HCEC 1CT (cell line): Measurements from ENCODE around the gene TBX2.

Source experiments
- DNase-seq: peaks from one replicate; pipeline ENCODE4 v3.0.0-alpha.2; 2017

Gene TBX2

DNA sequence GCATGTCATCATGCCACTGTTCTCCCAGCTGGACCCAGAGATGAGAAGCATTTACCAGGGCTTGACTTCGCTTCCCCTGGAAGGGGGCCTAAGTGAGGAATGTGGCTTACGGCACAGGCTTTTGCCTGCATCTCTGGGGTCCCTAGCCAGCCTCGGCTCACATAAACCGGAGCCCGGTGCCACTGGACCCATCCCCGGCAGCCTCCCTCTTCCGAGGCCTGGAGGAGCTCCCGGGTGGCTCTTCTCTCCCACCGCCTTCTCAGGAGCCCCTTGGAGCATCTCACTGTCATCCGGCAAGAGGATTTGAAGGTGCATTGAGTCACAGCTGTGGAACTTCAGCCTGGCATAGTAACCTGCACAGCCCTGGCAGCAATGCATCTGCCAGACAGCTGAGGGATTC lies 29.9 kb upstream of the TBX2 start:
- no peak for DNase-seq

DNA sequence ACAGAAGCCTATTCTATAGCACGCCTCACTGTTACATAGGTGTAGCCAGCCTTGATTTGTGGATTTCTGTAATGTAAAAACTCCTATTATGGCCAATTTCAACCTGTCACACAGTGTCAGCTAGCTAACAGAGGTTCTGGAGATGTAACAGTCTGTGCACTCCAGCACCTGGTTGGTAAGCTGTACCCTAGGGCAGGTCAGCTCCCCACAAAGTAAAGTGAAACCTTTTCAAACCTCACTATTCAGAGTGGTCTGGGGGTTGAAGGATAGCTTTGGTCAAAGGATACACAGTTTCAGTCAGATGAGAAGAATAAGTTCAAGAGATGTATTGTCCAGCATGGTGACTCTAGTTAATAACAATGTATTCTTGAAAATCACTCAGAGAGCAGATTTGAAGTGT lies 28.5 kb upstream of the TBX2 start:
- DNase-seq = no peak

DNA sequence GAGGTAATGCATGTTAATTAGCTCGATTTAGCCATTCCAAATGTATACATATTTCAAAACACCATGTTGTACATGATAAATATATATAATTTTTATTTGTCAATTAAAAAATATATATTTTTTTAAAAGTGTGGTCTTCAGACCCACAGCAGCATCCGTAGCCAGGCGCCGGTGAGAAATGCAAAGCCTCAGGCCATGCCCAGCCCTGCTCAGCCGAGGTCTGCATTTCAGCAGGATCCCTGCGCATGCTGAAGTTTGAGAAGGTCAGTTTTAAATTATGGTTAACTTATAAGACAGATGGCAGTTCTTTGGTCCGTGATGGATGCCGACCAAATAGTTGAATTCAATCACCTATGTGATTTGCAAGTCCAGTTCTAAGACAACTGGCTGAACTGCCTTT lies 28.0 kb upstream of the TBX2 start:
- no peak for DNase-seq

DNA sequence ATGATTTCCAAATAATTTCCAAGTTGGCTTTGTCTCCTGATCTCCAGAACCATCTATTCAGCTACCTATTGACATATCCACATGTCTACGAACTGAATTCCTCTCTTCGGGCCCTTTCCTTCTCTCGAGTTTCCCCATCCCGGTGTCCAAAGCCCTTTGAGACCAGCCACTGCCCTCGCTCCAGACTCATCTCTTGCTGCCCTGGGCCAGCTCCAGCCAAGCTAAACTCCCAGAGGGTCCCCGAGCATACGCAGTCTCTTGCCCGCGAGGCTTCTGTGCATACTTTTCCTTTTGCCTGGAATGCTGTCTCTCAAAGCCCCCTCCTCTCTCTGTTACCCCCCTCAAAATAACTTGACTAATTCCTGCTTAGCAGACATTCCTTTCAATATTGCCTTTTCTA lies 27.2 kb upstream of the TBX2 start:
- no peak for DNase-seq

GRCh38 chr17:61376931-61377838 lies 22.5 kb upstream of the TBX2 start:
- no peak for DNase-seq

DNA sequence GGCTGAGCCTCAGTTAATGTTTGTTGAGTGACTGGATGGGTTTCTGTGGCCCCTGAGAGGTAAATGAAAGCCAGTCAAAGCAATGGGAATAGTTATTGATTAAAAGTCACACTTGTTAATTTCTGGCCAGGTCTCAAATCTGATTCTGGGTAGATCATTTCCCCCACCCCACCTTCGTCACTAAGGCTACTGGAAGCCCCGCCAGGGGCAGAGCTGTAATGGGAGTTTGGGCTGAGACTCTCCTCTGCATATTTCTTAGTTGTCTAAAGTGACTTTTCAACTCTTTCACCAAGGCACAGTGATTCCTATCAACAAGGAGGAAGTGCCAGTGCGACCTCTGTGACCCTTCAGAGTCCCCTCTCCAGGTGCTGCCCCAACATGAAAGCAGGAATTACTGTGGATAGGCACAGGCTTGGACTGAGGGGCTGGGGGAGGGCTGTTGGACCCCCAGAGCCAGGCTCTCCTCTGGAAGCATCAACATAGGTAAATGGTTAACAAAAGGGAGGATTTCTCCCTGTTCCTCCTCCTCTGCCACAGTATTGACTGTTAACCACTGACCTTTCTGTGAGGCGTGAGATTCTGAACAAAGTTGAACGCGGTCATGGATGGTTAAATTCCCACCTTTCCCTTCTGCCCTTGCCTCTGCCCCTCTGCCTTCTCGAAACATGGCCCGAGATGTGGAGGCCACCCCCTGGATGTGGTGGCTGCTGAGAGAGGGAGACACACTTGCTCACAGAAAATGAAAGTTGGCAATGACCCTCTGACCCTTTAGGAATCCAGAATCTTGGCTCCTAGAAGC lies 20.8 kb upstream of the TBX2 start:
- DNase-seq = no peak

- DNase-seq = no peak
These were observed 20.0 kb upstream of the TBX2 start for GRCh38 chr17:61379457-61380216.

GRCh38 chr17:61380217-61380835 lies 19.3 kb upstream of the TBX2 start:
- no peak for DNase-seq

- DNase-seq = no peak
These were observed 18.7 kb upstream of the TBX2 start for GRCh38 chr17:61380836-61381525.

GRCh38 chr17:61381537-61381936 lies 18.1 kb upstream of the TBX2 start:
- DNase-seq = no peak

DNA sequence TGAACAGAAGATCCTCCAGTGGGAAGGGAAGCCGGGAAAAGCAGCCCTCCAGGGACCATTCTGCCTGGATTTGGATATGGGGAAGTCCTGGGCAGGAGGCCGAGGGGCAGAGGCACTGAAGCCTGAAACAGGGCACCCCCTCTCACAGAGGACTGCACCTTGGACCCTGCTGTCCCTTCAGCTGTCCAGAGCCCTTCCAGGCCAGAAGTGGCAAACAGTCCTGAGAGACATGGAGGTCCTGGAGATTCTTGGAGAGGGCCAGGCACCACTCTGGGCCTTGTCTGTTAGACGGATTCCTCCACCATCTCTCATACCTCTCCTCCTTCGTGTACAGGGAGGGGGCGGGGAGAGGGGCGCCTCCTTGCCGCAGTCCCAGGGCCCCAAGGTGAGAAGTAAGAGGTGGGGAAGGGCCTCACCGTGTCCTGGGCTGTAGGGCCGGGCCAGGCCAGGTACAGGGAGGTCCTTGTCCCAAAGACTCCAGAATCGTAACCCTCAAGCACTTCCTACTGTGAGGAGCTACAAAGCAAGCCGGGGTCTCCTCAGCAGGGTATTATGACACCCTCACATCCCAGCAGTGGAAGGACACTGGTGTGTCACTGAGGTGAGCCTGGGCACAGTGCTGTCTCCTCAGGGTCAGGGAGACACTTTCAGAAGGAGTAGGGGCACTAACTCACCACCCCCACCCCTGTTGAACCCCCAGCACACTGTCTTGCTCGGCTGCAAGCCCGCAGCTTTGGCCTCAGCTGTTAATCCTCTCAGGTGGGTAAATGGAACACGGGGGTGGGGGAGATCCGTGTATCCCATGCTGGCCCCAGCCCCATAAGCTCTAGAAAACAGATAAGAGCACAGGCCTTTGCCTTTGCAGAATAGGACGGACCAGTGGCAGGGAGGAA lies 16.6 kb upstream of the TBX2 start:
- DNase-seq = no peak

- DNase-seq = no peak
These were observed 15.9 kb upstream of the TBX2 start for GRCh38 chr17:61383689-61384201.

DNA sequence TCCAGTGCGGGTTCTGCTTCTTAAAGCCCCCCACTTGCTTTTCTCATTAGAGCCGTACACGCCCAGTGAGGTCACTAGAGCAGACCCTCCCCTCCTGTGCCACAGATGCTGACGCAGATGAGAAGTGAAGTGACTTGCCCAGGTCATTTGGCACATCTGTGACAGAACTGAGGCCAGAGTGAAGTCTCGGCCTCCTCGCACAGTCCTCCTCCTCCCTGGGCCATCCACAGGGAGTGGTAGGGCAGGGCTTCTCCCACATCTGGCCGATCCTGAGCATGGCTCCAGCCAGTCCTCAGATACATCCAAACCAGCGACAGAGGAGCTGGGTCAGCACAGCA lies 15.3 kb upstream of the TBX2 start:
- DNase-seq = no peak

GRCh38 chr17:61384692-61385576 lies 14.7 kb upstream of the TBX2 start:
- DNase-seq = no peak

DNA sequence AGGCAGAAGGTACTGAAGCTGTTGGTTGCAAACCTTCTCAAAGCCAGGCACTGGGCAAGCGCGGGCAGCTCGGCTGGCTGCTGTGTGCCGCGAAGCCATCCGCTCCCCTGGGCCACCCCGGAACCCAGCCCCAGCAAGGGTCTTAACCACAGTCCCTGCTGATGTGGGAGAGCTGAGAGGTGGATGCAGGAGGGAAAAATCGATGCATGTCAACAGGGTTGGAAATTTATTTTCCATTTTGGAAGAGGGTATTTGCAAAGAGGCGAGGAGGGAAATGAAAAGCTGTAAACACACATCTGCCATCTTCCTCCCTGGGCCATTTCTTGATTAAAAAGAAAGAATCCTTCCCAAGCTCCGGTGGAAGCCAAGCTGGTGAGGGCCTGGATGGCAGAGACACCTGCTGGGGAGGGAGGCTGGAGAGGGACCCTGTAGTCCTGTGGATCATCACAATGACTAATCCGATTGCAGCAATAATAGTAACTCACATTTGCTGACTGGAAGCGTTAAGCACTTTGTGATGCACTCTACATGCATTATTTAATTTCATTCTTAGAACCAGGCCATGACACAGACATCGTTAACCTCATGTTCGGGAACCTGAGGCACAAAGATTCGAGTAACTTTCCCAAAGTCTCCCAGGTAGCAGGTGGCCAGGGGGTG lies 13.9 kb upstream of the TBX2 start:
- no peak for DNase-seq

- DNase-seq = no peak
These were observed 13.4 kb upstream of the TBX2 start for GRCh38 chr17:61386251-61386650.

- DNase-seq = no peak
These were observed 12.6 kb upstream of the TBX2 start for GRCh38 chr17:61387011-61387410.

DNA sequence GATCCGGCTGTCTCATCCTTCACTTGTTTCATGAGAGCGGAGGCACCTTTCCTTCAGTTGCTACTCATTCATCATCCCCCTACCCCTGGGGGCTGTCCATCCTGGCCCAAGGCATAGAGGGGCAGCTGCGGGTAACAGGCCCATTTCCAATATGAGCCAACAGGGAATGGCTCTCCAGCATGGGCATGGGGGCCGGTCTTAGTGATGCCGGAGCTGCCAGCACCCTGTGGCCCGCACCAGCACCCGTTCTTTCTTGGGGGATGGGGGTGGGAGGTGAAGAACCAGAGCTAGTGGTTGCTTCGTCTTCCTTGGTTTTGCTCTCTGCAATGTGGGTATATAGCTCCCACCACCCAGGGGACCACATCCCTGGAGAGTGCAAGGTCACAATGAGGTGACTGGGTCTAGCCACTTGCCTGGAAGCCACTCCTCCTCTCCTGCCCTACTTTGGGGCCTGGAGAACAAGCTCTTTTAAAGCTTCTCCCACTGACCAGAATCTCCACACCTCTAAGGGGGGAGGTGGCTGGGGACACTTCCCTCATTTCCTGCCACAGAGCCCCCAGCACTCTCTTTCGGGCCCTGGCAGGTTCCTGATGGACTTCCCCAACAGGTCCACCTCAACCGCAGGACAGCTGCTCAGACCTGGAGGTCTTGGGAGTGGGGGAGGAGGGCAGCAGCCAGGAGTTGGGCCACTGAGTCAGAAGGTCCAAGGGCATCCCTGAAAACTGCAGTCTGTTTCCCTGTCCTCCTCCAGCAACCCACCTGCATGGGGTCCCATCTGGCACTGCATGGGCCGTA lies 11.9 kb upstream of the TBX2 start:
- no peak for DNase-seq
